GM19023 (cell line): Measurements from ENCODE around the gene SLC10A7.

Source experiments
- ATAC-seq: cut with Tn5 transposase; IDR thresholded peaks from one replicate; pipeline ENCODE4 v1.9.1; 2021; ENCODE audit warnings: mild to moderate bottlenecking, moderate library complexity; ENCODE audit not compliant: unreplicated experiment

SLC10A7 gene

GRCh38 chr4:146317783-146318182 lies 204.0 kb downstream of the SLC10A7 start:
- ATAC-seq: no peak

GRCh38 chr4:146315184-146315583 lies 206.6 kb downstream of the SLC10A7 start:
- ATAC-seq: no peak

DNA sequence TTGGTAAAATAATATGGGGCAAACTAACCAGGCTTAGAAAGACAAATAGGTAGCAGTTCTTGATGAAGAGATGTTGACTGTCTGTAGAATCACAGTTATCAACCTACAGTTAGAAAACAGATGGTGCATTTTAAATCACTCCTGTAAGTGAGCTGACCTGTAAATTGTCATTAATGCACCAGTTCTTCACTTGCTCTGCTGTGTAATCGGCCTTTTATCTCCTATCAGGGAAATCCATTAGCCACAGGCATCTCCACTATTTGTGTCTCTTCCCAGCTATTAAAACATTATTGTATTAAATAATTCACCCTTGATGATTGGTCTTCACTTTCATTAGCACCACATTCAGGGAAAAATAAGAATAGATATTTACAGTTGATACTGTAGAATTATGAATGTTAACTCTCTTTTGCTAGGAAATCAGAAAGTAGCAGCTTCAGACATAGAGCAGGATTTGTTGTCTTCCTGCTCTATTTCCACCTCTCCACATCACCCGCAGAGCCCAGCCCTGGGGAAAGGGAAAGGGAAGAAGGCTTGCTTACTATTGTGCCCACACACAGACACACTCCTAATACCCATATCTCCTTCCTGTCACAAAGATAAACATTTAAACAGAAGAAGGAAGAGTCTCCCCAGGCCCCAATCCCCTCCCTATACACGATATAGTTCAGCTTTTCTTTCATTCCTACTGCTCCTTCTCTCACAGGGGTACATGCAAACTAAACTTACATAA lies 210.3 kb downstream of the SLC10A7 start:
- ATAC-seq: no peak

GRCh38 chr4:146310319-146311021 lies 211.3 kb downstream of the SLC10A7 start:
- peak; percentile 87 for ATAC-seq

DNA sequence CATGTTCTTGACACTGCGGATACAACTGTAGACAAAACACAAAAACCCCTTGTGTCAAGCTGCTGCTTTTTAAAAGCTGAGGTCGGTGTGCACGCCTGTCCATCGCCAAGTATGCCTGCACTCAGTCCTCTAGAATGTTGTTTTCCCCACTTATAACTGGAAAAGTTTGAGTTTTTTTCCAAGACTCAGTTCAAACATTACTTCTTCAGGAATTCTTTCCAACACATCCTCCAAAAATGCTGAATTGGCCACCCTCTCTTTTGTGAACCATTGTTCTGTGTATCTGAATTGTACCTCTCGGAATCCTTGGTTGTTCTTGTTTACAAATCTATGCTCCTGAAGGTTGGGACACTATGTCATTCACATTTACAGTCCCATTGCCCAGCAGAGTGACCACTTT lies 212.8 kb downstream of the SLC10A7 start:
- no peak for ATAC-seq

DNA sequence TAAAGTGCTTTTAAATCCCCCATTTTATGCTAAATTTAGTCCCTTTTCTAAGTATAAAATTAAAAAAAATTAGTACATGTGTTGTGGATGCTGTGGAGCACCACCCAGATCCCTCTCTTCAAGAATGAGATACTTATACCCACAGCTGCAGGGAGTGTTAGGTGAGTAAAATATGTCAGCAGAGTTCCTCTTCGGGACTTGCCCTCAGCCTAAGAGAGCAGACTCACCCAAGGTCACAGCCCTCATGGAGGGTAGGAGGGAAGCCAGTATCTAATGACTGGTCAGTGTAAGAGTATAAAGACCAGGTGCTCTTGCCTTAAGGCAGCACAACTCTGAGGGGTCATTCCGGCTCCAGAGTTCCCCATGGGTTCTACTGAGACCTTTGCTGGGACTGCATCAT lies 218.9 kb downstream of the SLC10A7 start:
- no peak for ATAC-seq

DNA sequence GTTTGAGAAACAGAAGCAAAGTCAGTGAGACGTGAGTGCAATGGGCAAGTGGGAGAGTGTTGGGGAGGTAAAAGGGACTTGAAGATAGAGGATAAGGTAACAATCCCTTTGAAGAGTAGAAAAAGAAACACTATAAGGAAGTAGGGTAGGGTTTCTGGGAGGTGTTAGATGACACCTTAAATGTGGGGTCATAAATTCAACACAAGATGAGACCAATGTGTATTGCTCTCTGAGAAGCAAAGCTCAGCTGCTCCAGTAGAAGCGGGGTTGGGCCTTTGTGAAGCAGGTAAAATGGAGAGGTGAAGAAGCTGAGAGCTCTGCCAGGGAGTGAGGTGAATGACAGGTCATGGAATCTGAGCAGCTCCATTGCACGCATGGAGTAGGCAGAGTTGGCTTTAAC lies 222.1 kb downstream of the SLC10A7 start:
- ATAC-seq: no peak

DNA sequence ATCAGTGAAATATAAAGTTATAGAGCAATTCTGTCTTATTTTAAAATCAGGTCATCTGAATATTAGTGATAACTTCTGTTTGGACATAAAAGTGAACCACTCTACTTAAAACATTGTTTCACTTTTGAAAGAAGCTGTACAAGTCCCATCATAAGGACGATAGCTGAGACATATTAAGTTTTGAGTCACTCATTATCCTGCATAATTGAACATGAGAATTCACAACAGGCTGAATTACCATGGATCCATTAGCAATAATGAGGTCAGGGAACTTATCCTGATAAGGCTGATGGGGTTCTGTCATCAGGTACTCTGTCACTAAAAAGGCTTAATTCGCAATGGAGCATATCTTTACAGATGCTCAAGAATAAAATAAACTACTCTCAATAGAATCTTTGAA lies 227.0 kb downstream of the SLC10A7 start:
- no peak for ATAC-seq

DNA sequence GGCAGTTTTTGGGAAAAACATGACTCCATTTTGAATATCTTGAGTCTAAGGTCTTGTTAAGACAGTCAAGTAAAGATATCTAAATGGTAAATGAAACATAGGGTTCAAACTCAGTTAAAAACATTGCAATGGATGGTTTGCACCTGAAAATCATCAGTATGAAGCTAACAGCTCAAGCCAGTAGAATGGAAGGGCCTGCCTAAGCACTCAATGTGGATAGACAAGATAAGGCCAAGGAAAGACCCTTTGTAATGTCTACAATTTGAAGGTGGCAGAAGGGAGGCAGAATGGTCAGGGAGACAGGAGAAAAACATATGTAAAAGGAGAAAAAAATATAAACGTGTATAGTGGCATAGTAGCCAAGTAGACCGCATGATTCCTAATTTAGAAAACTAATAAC lies 229.2 kb downstream of the SLC10A7 start:
- no peak for ATAC-seq

- ATAC-seq: no peak
These were observed 230.4 kb downstream of the SLC10A7 start for GRCh38 chr4:146291313-146291712.

DNA sequence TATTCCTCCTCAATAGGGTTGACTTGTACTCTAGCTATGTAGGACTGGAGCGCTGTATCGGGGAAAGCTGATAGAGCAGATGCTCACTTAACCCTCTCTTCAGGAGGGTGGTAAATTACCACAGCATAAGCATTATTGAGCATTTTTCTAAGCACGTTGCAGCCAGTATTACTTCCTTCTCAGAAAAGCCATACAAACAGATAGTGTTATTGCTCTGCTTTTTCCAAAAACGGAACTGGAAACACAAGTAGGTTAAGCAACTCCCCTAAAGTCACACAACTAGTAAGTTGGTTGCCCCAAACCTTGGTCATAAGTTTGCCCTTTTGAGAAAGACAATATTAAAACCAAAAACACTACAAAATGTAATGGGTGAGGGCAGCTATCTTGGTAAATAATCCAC lies 233.5 kb downstream of the SLC10A7 start:
- no peak for ATAC-seq

- no peak for ATAC-seq
These were observed 236.7 kb downstream of the SLC10A7 start for GRCh38 chr4:146285037-146285436.

DNA sequence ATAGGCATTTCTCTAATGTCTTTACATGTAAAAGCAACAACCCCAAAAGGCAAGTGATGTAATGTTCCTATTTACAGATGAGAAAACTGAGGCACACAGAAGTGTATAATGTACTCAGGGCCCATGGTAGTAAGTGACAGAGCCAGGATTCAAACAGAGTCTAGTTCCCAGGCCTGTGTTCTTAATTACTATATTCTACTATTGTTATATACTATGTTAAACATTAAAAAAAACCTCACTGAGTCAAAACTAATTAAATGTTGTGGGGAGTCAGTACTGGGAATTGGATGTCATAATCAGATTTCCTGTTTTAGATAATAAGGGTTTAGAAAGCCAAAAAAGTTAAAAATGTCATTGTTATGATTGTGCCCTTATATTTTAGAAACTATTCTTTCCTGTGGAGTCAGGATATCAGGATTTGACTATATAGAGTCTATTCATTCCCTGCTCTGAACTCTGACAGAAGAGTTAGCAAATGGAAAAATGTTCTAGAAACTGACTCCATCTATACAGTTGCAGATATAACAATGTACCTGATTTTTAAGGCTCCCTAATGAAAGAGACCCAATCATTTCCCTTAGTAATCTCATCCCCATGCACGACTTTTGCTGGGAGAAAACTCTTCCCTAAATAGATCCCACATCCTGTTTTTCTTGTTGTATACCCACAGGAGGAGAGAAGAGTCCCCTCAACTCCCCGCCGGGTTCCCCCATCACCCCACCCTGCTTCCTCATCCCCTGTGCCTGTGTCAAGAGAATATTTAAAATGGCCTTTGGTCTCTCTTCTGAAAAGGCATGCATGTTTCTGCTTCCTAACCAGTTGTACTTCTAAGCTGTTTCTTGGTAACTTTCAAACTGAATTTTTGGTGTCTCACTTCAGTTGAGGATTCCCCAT lies 237.7 kb downstream of the SLC10A7 start:
- ATAC-seq: no peak

DNA sequence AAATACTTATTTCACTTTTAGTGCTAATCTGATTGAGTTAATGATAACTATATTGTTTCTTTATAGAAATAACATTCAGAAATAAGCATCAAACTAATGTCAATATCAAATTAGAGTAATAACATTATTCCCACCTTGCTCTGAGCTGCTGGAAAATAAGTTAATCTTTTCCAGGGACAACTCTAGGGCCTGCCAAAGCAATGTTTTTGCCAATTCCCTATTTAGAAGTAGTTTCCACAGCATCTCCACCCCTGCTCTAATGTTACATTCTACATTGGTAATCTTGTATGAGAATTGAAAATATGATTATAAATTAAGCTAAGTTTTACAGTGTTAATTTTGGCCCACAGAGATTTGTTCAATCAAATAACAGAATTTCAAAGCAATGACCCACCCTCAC lies 239.1 kb downstream of the SLC10A7 start:
- no peak for ATAC-seq

- ATAC-seq: no peak
These were observed 242.8 kb downstream of the SLC10A7 start for GRCh38 chr4:146278986-146279385.

DNA sequence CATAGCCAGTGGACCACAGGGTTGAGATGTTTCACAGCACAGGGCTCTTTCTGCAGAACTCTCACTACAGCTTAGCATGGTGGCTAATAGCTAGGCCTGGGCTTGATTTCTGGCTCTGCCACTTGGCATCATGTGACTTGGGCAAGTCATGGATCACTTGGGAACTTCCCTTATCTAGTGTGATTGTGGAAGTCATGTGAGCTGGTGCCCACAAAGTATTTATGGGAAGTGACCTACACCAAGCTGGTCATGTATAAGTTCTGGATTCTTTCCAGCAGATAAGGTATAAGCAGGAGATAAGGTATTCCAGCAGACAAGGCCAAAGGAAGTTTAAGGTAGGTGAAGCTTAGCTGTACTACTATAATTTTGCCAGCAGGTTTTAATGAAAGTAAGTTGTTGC lies 246.4 kb downstream of the SLC10A7 start:
- ATAC-seq: no peak

DNA sequence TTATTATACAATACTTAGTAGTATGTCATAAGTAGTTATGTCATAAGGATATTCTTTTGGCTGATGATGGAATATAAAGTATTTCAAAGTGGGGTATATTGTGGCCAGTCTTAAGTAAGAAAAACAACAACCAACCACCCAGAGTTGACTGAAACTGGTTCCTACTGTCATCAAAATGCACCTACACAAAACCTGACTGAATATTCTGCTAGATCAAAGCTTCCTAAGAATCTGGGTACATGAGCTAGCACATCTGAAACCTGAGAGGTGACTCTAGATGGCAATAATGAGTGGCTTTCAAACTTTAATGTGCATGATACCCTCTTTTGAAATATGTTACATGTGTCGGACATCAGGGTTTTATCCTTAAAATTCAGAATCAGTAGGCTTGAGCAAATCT lies 247.0 kb downstream of the SLC10A7 start:
- no peak for ATAC-seq

DNA sequence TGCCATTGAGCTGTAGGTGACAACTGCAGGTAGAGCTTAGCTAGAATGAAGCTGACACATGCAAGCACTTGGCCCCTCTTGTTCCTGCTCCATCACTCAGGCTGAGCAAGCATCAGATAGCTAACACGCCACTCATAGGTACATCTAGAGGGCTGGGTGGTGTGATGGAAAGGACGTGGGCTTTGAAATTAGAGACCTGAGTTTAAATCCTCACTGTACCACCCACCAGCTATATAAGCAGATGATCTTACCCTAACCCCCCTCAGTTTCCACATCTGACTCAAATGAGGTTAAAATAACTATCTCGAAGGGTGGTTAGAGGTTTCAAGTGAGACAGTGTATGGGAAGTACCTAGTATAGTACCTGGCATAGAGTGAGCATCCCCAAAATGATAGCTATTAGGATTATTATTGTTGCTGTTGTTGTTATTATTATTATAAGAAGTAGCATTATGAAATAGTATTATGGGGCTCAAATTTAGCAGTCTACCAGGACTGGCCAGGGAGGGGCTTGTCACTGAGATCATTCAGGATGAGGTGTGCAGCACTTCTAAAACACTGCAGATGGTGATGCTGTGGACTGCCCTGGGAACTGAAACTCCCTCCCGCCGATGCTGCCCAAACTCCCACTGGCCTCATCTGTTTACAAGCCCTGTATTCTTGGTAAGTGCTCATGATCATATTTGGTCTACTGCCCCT lies 248.4 kb downstream of the SLC10A7 start:
- ATAC-seq: peak; percentile 70

DNA sequence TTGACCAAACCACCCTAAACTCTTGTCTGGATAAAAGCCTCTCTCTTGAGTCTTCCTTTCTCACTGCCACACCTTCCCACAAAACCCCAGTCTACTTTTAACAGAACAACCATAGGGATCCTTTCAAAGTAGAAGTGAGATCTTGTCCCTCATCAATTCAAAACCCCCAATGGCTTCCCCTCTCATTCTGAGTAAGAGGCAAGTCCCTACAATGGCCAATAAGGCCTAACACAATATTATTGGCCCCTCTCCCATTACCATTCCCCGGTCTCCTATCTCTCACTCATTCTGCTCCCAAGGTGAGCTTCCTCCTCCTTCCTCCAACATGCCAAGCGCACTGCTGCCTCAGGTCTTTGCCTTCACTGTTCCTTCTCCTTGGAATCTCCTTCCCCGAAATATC lies 250.3 kb downstream of the SLC10A7 start:
- ATAC-seq: peak; percentile 16

DNA sequence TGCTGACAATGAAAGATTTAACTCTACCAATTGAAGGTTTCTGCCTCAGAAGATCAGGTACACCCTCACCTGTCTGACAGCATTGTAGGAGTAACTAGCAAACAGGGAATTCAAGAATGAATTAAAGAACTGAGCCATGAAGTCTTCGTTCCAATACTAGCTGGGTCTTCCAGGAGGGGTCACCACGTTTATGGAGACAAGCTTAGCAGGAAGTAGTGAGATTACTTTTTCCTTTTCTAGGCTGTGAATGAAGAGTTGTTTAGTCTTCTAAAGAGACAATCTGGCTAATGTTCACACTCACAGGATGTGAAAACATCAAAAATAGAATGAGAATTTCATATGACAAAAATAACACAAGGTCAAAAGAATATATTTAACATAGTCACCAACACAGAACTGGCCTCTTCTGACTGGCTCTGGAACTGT lies 252.5 kb downstream of the SLC10A7 start:
- ATAC-seq: peak; percentile 40

- no peak for ATAC-seq
These were observed 253.9 kb downstream of the SLC10A7 start for GRCh38 chr4:146267826-146268225.
